ENCODE measurements around the gene CCDC117. TPM values are rescaled to one million over a fixed set of nuclear protein-coding genes. Genes with fewer than 3 reads are reported as not detected.
"Not testable (repeated sequence)": the region's sequence is repeated elsewhere in the genome, so short reads cannot be mapped to it uniquely, and the experiment has no call there.

CCDC117 gene
- total RNA-seq, 6 donors from 2014 or later, result 13.2 to 32.5 (median 20.8) TPM

- 61 to 65% methylated on average over 7 of the region's 7 CpGs for WGBS, 2 donors
- Histone ChIP-seq H3K27me3 (no peaks in the 10 kb centered on the region), H3K27ac (peak overlapping the region; percentile 98 to 100 (median 99)), H3K36me3 (peaks cover 0 to 19% (median 5%) of the 10 kb centered on the region in 4 donors), H3K4me3 (peak overlapping the region in 1 of 4 donors; percentile 74), H3K9me3 (no peaks in the 10 kb centered on the region), H3K4me1 (peaks cover 27 to 43% (median 32%) of the 10 kb centered on the region in 4 donors)
- no peak for DNase-seq
- no peak for TF ChIP-seq POLR2AphosphoS5 (IDR thresholded peaks at IDR 0.05)
- TF ChIP-seq CTCF (IDR thresholded peaks at IDR 0.05), result peak in 1 of 6 experiments; percentile 16
- ATAC-seq (ENCODE audit: low FRiP score in 2 of 2), result no peak
These were observed 30.2 kb downstream of the CCDC117 start for GRCh38 chr22:28802595-28803123.

- Histone ChIP-seq H3K4me1 (peaks cover 37 to 55% (median 41%) of the 10 kb centered on the region in 4 donors), H3K36me3 (peaks cover 0 to 17% (median 0%) of the 10 kb centered on the region in 4 donors)
- WGBS, 2 donors, result 92 to 94% methylated on average over 5 of the region's 5 CpGs
- DNase-seq; H3K4me3 ChIP-seq; H3K27ac ChIP-seq; H3K27me3 ChIP-seq; H3K9me3 ChIP-seq; ATAC-seq (ENCODE audit: low FRiP score in 2 of 2): not testable (repeated sequence)
These were observed 32.9 kb downstream of the CCDC117 start for GRCh38 chr22:28805426-28805825.

- no peak for ATAC-seq (ENCODE audit: low FRiP score in 2 of 2)
- peak overlapping the region; percentile 53 to 73 (median 66) for H3K27ac ChIP-seq
- no peaks in the 10 kb centered on the region for H3K9me3 ChIP-seq
- TF ChIP-seq POLR2AphosphoS5 (IDR thresholded peaks at IDR 0.05), result no peak
- TF ChIP-seq CTCF (IDR thresholded peaks at IDR 0.05), result no peak
- TF ChIP-seq POLR2A (IDR thresholded peaks at IDR 0.05), result no peak
- no peak for TF ChIP-seq EP300 (IDR thresholded peaks at IDR 0.05)
- no peaks in the 10 kb centered on the region for H3K27me3 ChIP-seq
- no peak for DNase-seq
- H3K4me1 ChIP-seq, result peaks cover 51 to 64% (median 55%) of the 10 kb centered on the region in 4 donors
- H3K36me3 ChIP-seq, result peaks cover 0 to 15% (median 0%) of the 10 kb centered on the region in 4 donors
- no peak overlapping the region for H3K4me3 ChIP-seq
These were observed 36.3 kb downstream of the CCDC117 start for GRCh38 chr22:28808716-28809355.

GRCh38 chr22:28810821-28811491 lies 38.5 kb downstream of the CCDC117 start:
- 26 to 47% methylated on average over 13 of the region's 13 CpGs for WGBS, 2 donors
- DNase-seq (peak in 1 of 2 donors; percentile 65), ATAC-seq (ENCODE audit: low FRiP score in 2 of 2) (peak in 1 of 2 donors; percentile 48)
- peaks cover 67 to 86% (median 71%) of the 10 kb centered on the region in 4 donors for H3K4me1 ChIP-seq
- TF ChIP-seq CTCF (IDR thresholded peaks at IDR 0.05) (no peak), EP300 (IDR thresholded peaks at IDR 0.05) (peak in 2 of 4 donors; percentile 30 to 34), POLR2AphosphoS5 (IDR thresholded peaks at IDR 0.05) (peak; percentile 51 to 75), POLR2A (IDR thresholded peaks at IDR 0.05) (peak in 1 of 4 donors; percentile 24)
- H3K9me3 ChIP-seq, result no peaks in the 10 kb centered on the region
- H3K4me3 ChIP-seq, result peak overlapping the region in 1 of 4 donors; percentile 0
- peaks cover 0 to 11% (median 0%) of the 10 kb centered on the region in 4 donors for H3K36me3 ChIP-seq
- no peaks in the 10 kb centered on the region for H3K27me3 ChIP-seq
- H3K27ac ChIP-seq, result peak overlapping the region; percentile 69 to 86 (median 84)

- Histone ChIP-seq H3K27me3 (no peaks in the 10 kb centered on the region), H3K4me1 (peaks cover 65 to 88% (median 75%) of the 10 kb centered on the region in 4 donors), H3K27ac (peak overlapping the region; percentile 69 to 86 (median 84)), H3K36me3 (peaks cover 0 to 11% (median 0%) of the 10 kb centered on the region in 4 donors), H3K9me3 (no peaks in the 10 kb centered on the region), H3K4me3 (no peak overlapping the region)
- ATAC-seq (ENCODE audit: low FRiP score in 2 of 2) (no peak), DNase-seq (no peak)
- TF ChIP-seq POLR2AphosphoS5 (IDR thresholded peaks at IDR 0.05), result no peak
- TF ChIP-seq EP300 (IDR thresholded peaks at IDR 0.05), result no peak
- no peak for TF ChIP-seq CTCF (IDR thresholded peaks at IDR 0.05)
- TF ChIP-seq POLR2A (IDR thresholded peaks at IDR 0.05), result no peak
- 58 to 66% methylated on average over 5 of the region's 5 CpGs for WGBS, 2 donors
These were observed 40.0 kb downstream of the CCDC117 start for GRCh38 chr22:28812516-28812915.
